ENCODE results near the gene RAB37.

DNA sequence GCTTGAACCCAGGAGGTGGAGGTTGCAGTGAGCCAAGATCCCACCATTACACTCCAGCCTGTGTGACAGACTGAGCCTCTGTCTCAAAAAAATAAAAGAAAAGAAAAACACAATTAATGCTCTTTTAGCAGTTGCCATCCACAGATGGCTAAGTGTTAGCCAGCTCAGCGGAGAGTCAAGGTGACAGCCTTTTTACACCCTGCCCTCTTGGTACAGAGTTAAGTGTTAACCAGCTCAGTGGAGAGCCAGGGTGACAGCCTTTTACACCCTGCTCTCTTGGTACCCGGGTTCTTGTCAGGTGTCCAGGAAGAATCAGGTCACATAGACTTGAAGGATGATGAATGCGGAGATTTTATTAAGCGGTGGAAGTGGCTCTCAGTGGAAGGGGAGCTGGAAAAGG lies 16.6 kb upstream of the RAB37 start:
- TF ChIP-seq, protein P1, sequence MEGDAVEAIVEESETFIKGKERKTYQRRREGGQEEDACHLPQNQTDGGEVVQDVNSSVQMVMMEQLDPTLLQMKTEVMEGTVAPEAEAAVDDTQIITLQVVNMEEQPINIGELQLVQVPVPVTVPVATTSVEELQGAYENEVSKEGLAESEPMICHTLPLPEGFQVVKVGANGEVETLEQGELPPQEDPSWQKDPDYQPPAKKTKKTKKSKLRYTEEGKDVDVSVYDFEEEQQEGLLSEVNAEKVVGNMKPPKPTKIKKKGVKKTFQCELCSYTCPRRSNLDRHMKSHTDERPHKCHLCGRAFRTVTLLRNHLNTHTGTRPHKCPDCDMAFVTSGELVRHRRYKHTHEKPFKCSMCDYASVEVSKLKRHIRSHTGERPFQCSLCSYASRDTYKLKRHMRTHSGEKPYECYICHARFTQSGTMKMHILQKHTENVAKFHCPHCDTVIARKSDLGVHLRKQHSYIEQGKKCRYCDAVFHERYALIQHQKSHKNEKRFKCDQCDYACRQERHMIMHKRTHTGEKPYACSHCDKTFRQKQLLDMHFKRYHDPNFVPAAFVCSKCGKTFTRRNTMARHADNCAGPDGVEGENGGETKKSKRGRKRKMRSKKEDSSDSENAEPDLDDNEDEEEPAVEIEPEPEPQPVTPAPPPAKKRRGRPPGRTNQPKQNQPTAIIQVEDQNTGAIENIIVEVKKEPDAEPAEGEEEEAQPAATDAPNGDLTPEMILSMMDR (IDR thresholded peaks at IDR 0.05 in 4 of 5, conservative IDR thresholded peaks at IDR 0.05 in 1 of 5), result no peak
- no peak for TF ChIP-seq POLR2A (IDR thresholded peaks at IDR 0.05)

Data from gastrocnemius medialis (tissue), 4 donors.